Testis (tissue), 3 donors: ENCODE results near the gene PTGR2. TPM values are rescaled to one million over a fixed set of nuclear protein-coding genes. Genes with fewer than 3 reads are reported as not detected.

ENCODE experiments used
- DNase-seq: peaks from one replicate; pipeline ENCODE4 v3.0.0-alpha.2; 2019
- H3K27ac ChIP-seq, 2 donors: fragments of 200-600 bp; sonication (generic); one replicate each; pipeline ENCODE4 v1.5.1; 2019
- H3K27me3 ChIP-seq: fragments of 200-600 bp; sonication (generic); one replicate; pipeline ENCODE4 v1.5.1; 2019
- H3K36me3 ChIP-seq: fragments of 200-600 bp; sonication (generic); one replicate; pipeline ENCODE4 v1.5.1; 2017; ENCODE audit warnings: low read depth; ENCODE audit errors: missing control alignments
- H3K4me1 ChIP-seq: fragments of 200-600 bp; sonication (generic); one replicate; pipeline ENCODE4 v1.5.1; 2019
- H3K4me3 ChIP-seq, 2 donors: fragments of 200-600 bp; sonication (generic); one replicate each; pipeline ENCODE4 v1.5.1; 2017 to 2019
- H3K9me3 ChIP-seq: fragments of 200-600 bp; sonication (generic); one replicate; pipeline ENCODE4 v1.5.1; 2017
- CTCF ChIP-seq, 3 experiments: fragments of 450-650 bp in 2 of 3; fragments of 200-600 bp in 1 of 3; sonication (generic) in 1 of 3; IDR thresholded peaks; one replicate each; pipeline ENCODE4 v1.5.1; 2016 to 2019; ENCODE audit warnings: antibody characterized with exemption in 3 of 3, mild to moderate bottlenecking in 2 of 3, moderate library complexity in 1 of 3
- POLR2A ChIP-seq: fragments of 450-650 bp; IDR thresholded peaks from one replicate; pipeline ENCODE4 v1.6.1; 2017; ENCODE audit warnings: antibody characterized with exemption, mild to moderate bottlenecking, moderate library complexity
- WGBS, 2 donors: methylation state at CpG; one replicate each; pipeline ENCODE4 v1.1.5; 2018; 5-methylcytosine and 5-hydroxymethylcytosine counted together
- intact Hi-C: fragments of 100-400 bp; cut with DNase I; formaldehyde crosslinking; loops from one replicate; pipeline ENCODE4 v1.15.1; 2023; ENCODE audit warnings: low total_unique reads
- polyA plus RNA-seq: library from polyadenylated mRNA; stranded (reverse); fragments of 350-450 nt; fragmentation: Illumina TruSeq; extraction: RNeasy Lipid Tissue Mini Kit (QIAGEN cat#74804); gene quantifications from one replicate; pipeline ENCODE4 v1.2.3, GENCODE V29; 2014; ENCODE audit warnings: low read depth, low replicate concordance; ENCODE audit not compliant: insufficient read depth
- small RNA-seq, 2 donors: library from RNA; depleted of rRNA; stranded (forward); fragments of <200 nt; gene quantifications; one replicate each; pipeline ENCODE3, GENCODE V24; 2016
- total RNA-seq, 2 donors: library from RNA; depleted of rRNA; stranded (reverse); fragments of >200 nt; gene quantifications; one replicate each; pipeline ENCODE4 v1.2.3, GENCODE V29; 2016

PTGR2 gene
- total and polyA plus RNA-seq, 3 donors from 2014 or later: 11.8 to 19.4 (median 19.1) TPM

GRCh38 chr14:73924337-73924736 is 72.7 kb downstream of the PTGR2 start:
- Histone ChIP-seq H3K27ac (no peak overlapping the region), H3K36me3 (no peaks in the 10 kb centered on the region), H3K4me3 (no peak overlapping the region), H3K9me3 (no peaks in the 10 kb centered on the region), H3K4me1 (no peaks in the 10 kb centered on the region), H3K27me3 (no peaks in the 10 kb centered on the region)
- 77 to 92% methylated on average over 5 of the region's 5 CpGs for WGBS, 2 donors
- intact Hi-C loops: no loop called here
- TF ChIP-seq CTCF (IDR thresholded peaks at IDR 0.05) (no peak), POLR2A (no peak)
- no peak for DNase-seq

Small RNA genes lying within 50 kb of the gene (small RNA-seq; reads per million reads assigned to genes)
- 0 reads per million in 2 donors for gene AC005520.4
- 0 reads per million in 2 donors for gene RF00019

Other genes starting within 250 kb of the PTGR2 start
- 1 to 10 TPM in 1 of 2 donors, under 1 TPM in 1; 0.94 to 1.2 TPM for gene ACOT6, start 239.3 kb upstream of the PTGR2 start, total RNA-seq
- gene ACOT6, start 239.3 kb upstream of the PTGR2 start, polyA plus RNA-seq: 0.57 TPM
- 10 to 100 TPM; 14.6 to 19.0 TPM for gene DNAL1, start 206.8 kb upstream of the PTGR2 start, total RNA-seq
- gene DNAL1, start 206.8 kb upstream of the PTGR2 start, polyA plus RNA-seq: 136 TPM
- 10 to 100 TPM; 74.8 to 85.6 TPM for gene PNMA1, start 137.4 kb upstream of the PTGR2 start, total RNA-seq
- gene PNMA1, start 137.4 kb upstream of the PTGR2 start, polyA plus RNA-seq: 184 TPM
- gene ZNF410, start 35.0 kb downstream of the PTGR2 start, total RNA-seq: 10 to 100 TPM; 85.3 to 92.9 TPM
- 117 TPM for gene ZNF410, start 35.0 kb downstream of the PTGR2 start, polyA plus RNA-seq
- gene FAM161B, start 98.3 kb downstream of the PTGR2 start, total RNA-seq: 10 to 100 TPM; 15.0 to 26.0 TPM
- gene FAM161B, start 98.3 kb downstream of the PTGR2 start, polyA plus RNA-seq: 24.1 TPM
- gene COQ6, start 98.5 kb downstream of the PTGR2 start, total RNA-seq: 10 to 100 TPM; 61.0 to 69.8 TPM
- gene COQ6, start 98.5 kb downstream of the PTGR2 start, polyA plus RNA-seq: 66.2 TPM
- 10 to 100 TPM; 20.3 to 39.5 TPM for gene ENTPD5, start 167.5 kb downstream of the PTGR2 start, total RNA-seq
- 12.9 TPM for gene ENTPD5, start 167.5 kb downstream of the PTGR2 start, polyA plus RNA-seq
- gene BBOF1, start 167.5 kb downstream of the PTGR2 start, total RNA-seq: 10 to 100 TPM; 25.1 to 40.6 TPM
- 41.6 TPM for gene BBOF1, start 167.5 kb downstream of the PTGR2 start, polyA plus RNA-seq
- gene ALDH6A1, start 232.6 kb downstream of the PTGR2 start, total RNA-seq: 10 to 100 TPM; 84.2 to 88.5 TPM
- gene ALDH6A1, start 232.6 kb downstream of the PTGR2 start, polyA plus RNA-seq: 57.2 TPM
- gene LIN52, start 233.1 kb downstream of the PTGR2 start, total RNA-seq: 10 to 100 TPM; 13.8 to 21.7 TPM
- 18.9 TPM for gene LIN52, start 233.1 kb downstream of the PTGR2 start, polyA plus RNA-seq